KOPT-K1 (cell line): ENCODE results near the gene PCSK1N.
"Not testable (repeated sequence)": the region's sequence is repeated elsewhere in the genome, so short reads cannot be mapped to it uniquely, and the experiment has no call there.

Experiments
- H3K27ac ChIP-seq: fragments of 200-600 bp; sonication (generic); 2 replicates; pipeline ENCODE4 v1.5.1; 2016; ENCODE audit warnings: antibody characterized with exemption, mild to moderate bottlenecking, low read depth, low read length; ENCODE audit not compliant: poor library complexity, severe bottlenecking
- H3K36me3 ChIP-seq: fragments of 200-600 bp; sonication (generic); 2 replicates; pipeline ENCODE4 v1.5.1; 2017; ENCODE audit warnings: antibody characterized with exemption, mild to moderate bottlenecking, low read length, moderate library complexity; ENCODE audit not compliant: insufficient read depth
- H3K9me3 ChIP-seq: fragments of 200-600 bp; sonication (generic); 2 replicates; pipeline ENCODE4 v1.5.1; 2017; ENCODE audit warnings: antibody characterized with exemption, low read length, mild to moderate bottlenecking; ENCODE audit not compliant: insufficient read depth, poor library complexity, severe bottlenecking

Gene PCSK1N

GRCh38 chrX:48829016-48829735, 6.2 kb downstream of the PCSK1N start:
- H3K9me3 ChIP-seq = no peaks in the 10 kb centered on the region
- H3K27ac ChIP-seq = no peak overlapping the region
- H3K36me3 ChIP-seq = peaks cover 4% of the 10 kb centered on the region

GRCh38 chrX:48827654-48827968, 7.8 kb downstream of the PCSK1N start:
- H3K36me3 ChIP-seq = peaks cover 19% of the 10 kb centered on the region
- no peaks in the 10 kb centered on the region for H3K9me3 ChIP-seq
- no peak overlapping the region for H3K27ac ChIP-seq

GRCh38 chrX:48826876-48827653, 8.3 kb downstream of the PCSK1N start:
- H3K9me3 ChIP-seq = no peaks in the 10 kb centered on the region
- H3K27ac ChIP-seq = no peak overlapping the region
- peaks cover 24% of the 10 kb centered on the region for H3K36me3 ChIP-seq

GRCh38 chrX:48826135-48826875, 9.1 kb downstream of the PCSK1N start, which contains the start of gene ERAS:
Gene ERAS (plus strand): TSS chrX:48826513. CDS start chrX:48829124, 2,611 bp downstream.
- Histone ChIP-seq H3K27ac (no peak within 1 kb of the TSS), H3K9me3 (no peaks in the 10 kb centered on the region), H3K36me3 (peaks cover 24% of the 10 kb centered on the region)

GRCh38 chrX:48824066-48824465, 11.3 kb downstream of the PCSK1N start:
- H3K27ac ChIP-seq = no peak overlapping the region
- H3K36me3 ChIP-seq = peaks cover 24% of the 10 kb centered on the region
- no peaks in the 10 kb centered on the region for H3K9me3 ChIP-seq

- Histone ChIP-seq H3K27ac (no peak overlapping the region), H3K36me3 (peaks cover 24% of the 10 kb centered on the region), H3K9me3 (no peaks in the 10 kb centered on the region)
Observed at GRCh38 chrX:48823053-48823452, 12.4 kb downstream of the PCSK1N start.

GRCh38 chrX:48819394-48819793, 16.0 kb downstream of the PCSK1N start:
- peaks cover 23% of the 10 kb centered on the region for H3K36me3 ChIP-seq
- H3K27ac ChIP-seq, H3K9me3 ChIP-seq: not testable (repeated sequence)

- H3K36me3 ChIP-seq = peaks cover 17% of the 10 kb centered on the region
- H3K9me3 ChIP-seq = no peaks in the 10 kb centered on the region
- no peak overlapping the region for H3K27ac ChIP-seq
Observed at GRCh38 chrX:48818866-48819265, 16.5 kb downstream of the PCSK1N start.

GRCh38 chrX:48818098-48818497, 17.3 kb downstream of the PCSK1N start:
- H3K27ac ChIP-seq = no peak overlapping the region
- no peaks in the 10 kb centered on the region for H3K9me3 ChIP-seq
- peaks cover 10% of the 10 kb centered on the region; the same call in 1 of the 2 replicates for H3K36me3 ChIP-seq

- Histone ChIP-seq H3K36me3 (no peaks in the 10 kb centered on the region; the same call in 1 of the 2 replicates), H3K9me3 (no peaks in the 10 kb centered on the region), H3K27ac (no peak overlapping the region)
Observed at GRCh38 chrX:48816014-48816810, 19.2 kb downstream of the PCSK1N start.

- no peak overlapping the region for H3K27ac ChIP-seq
- no peaks in the 10 kb centered on the region for H3K9me3 ChIP-seq
- no peaks in the 10 kb centered on the region; the same call in 1 of the 2 replicates for H3K36me3 ChIP-seq
Observed at GRCh38 chrX:48815266-48815665, 20.1 kb downstream of the PCSK1N start.

GRCh38 chrX:48814722-48815121, 20.7 kb downstream of the PCSK1N start:
- Histone ChIP-seq H3K36me3 (no peaks in the 10 kb centered on the region; the same call in 1 of the 2 replicates), H3K27ac (no peak overlapping the region), H3K9me3 (no peaks in the 10 kb centered on the region)

- no peaks in the 10 kb centered on the region for H3K9me3 ChIP-seq
- no peak overlapping the region for H3K27ac ChIP-seq
- H3K36me3 ChIP-seq = no peaks in the 10 kb centered on the region; the same call in 1 of the 2 replicates
Observed at GRCh38 chrX:48813644-48814043, 21.8 kb downstream of the PCSK1N start.

GRCh38 chrX:48806081-48806480, 29.3 kb downstream of the PCSK1N start:
- Histone ChIP-seq H3K9me3 (no peaks in the 10 kb centered on the region), H3K36me3 (peaks cover 22% of the 10 kb centered on the region; the same call in 1 of the 2 replicates), H3K27ac (no peak overlapping the region)
